Muscle layer of colon (tissue), 2 donors: ENCODE results near the gene MATCAP1.

Experiments used
- H3K27ac ChIP-seq: one replicate; pipeline ENCODE4 v1.7.0; 2013; ENCODE audit warnings: low read depth, mild to moderate bottlenecking, low read length, moderate library complexity
- H3K27me3 ChIP-seq, 2 donors: one replicate each; pipeline ENCODE4 v1.7.0; 2013; ENCODE audit warnings: low read length in 2 of 2, mild to moderate bottlenecking in 2 of 2; ENCODE audit not compliant: insufficient read depth in 2 of 2, control insufficient read depth in 1 of 2
- H3K36me3 ChIP-seq: one replicate; pipeline ENCODE4 v1.7.0; 2013; ENCODE audit warnings: mild to moderate bottlenecking, low read length; ENCODE audit not compliant: insufficient read depth
- H3K4me1 ChIP-seq: one replicate; pipeline ENCODE4 v1.7.0; 2013; ENCODE audit warnings: mild to moderate bottlenecking, low read length; ENCODE audit not compliant: insufficient read depth
- H3K4me3 ChIP-seq, 2 donors: one replicate each; pipeline ENCODE4 v1.7.0; 2013; ENCODE audit warnings: low read length in 2 of 2, low read depth in 1 of 2, mild to moderate bottlenecking in 1 of 2, moderate library complexity in 1 of 2
- H3K9ac ChIP-seq: one replicate; pipeline ENCODE4 v1.7.0; 2013; ENCODE audit warnings: low read length
- H3K9me3 ChIP-seq: one replicate; pipeline ENCODE4 v1.7.0; 2013; ENCODE audit warnings: mild to moderate bottlenecking, low read length
- donor health status: abdominal sarcoma.
- donor health status: Adenocarcinoma of cecum.

The MATCAP1 gene

GRCh38 chr16:67177743-67178699 is 5.7 kb downstream of the MATCAP1 start:
- no peak overlapping the region for H3K9ac ChIP-seq
- H3K4me1 ChIP-seq = peaks cover 34% of the 10 kb centered on the region
- H3K9me3 ChIP-seq = no peaks in the 10 kb centered on the region
- peak overlapping the region; percentile 26 to 28 for H3K4me3 ChIP-seq
- H3K27ac ChIP-seq = no peak overlapping the region
- H3K27me3 ChIP-seq = no peaks in the 10 kb centered on the region
- H3K36me3 ChIP-seq = peaks cover 6% of the 10 kb centered on the region

DNA sequence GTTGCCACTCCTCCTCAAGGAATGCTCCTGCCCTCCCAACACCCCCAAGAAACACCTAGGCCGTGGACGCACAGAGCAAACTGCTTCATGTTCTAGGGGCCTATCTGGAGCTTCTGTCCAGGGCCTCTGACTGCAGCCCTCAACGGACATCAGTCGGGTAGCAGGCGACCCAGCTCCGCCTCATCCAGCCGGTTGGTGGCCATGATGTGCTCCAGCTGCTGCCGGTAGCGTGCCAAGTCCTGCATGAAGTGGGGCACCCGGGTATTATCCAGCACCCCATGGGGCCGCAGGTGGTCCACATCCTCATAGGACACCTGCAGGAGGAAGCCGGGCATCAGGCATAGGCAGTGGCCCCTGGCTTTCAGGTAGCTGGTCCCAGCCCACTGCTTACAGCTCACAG is 7.1 kb downstream of the MATCAP1 start:
- Histone ChIP-seq H3K4me1 (peaks cover 27% of the 10 kb centered on the region), H3K4me3 (no peak overlapping the region), H3K9ac (no peak overlapping the region), H3K9me3 (no peaks in the 10 kb centered on the region), H3K27me3 (no peaks in the 10 kb centered on the region), H3K27ac (no peak overlapping the region), H3K36me3 (peaks cover 6% of the 10 kb centered on the region)

GRCh38 chr16:67174706-67175231 is 9.0 kb downstream of the MATCAP1 start:
- H3K9ac ChIP-seq = no peak overlapping the region
- peak overlapping the region in 1 of 2 donors; percentile 62 for H3K4me3 ChIP-seq
- H3K36me3 ChIP-seq = peaks cover 6% of the 10 kb centered on the region
- peaks cover 39% of the 10 kb centered on the region for H3K4me1 ChIP-seq
- peak overlapping the region; percentile 90 for H3K27ac ChIP-seq
- no peaks in the 10 kb centered on the region for H3K9me3 ChIP-seq
- no peaks in the 10 kb centered on the region for H3K27me3 ChIP-seq

- Histone ChIP-seq H3K9me3 (no peaks in the 10 kb centered on the region), H3K4me1 (peaks cover 46% of the 10 kb centered on the region), H3K27ac (peak overlapping the region; percentile 90), H3K36me3 (peaks cover 6% of the 10 kb centered on the region), H3K4me3 (peak overlapping the region in 1 of 2 donors; percentile 62), H3K27me3 (no peaks in the 10 kb centered on the region), H3K9ac (peak overlapping the region; percentile 4)
Observed at GRCh38 chr16:67173808-67174705, 9.7 kb downstream of the MATCAP1 start.

DNA sequence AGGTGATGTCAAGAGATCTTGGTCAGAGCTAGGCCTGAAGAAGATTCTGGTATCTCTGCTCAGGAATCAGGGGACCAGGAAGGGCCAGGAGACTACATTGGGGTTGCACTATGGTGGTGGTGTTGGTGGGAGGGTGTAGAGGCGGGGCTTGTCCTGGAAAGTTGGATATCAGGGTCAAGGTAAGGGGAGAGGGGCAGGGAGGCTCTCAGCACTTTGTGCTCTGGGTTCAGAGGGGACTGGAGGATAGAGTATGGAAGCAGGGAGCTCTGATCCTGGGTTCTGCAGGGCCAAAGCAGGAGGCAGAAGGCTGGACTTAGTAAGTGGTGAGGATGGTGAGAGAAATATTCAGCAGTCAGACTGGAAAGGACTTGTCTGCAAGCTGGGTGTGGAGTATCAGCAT is 10.4 kb downstream of the MATCAP1 start:
- Histone ChIP-seq H3K4me1 (peaks cover 52% of the 10 kb centered on the region), H3K4me3 (peak overlapping the region in 1 of 2 donors; percentile 62), H3K36me3 (peaks cover 6% of the 10 kb centered on the region), H3K27ac (peak overlapping the region; percentile 90), H3K9me3 (no peaks in the 10 kb centered on the region), H3K27me3 (no peaks in the 10 kb centered on the region), H3K9ac (peak overlapping the region; percentile 4)

- H3K9ac ChIP-seq = peak overlapping the region; percentile 74
- H3K36me3 ChIP-seq = peaks cover 2% of the 10 kb centered on the region
- no peaks in the 10 kb centered on the region for H3K27me3 ChIP-seq
- H3K4me3 ChIP-seq = peak overlapping the region; percentile 20 to 61
- peak overlapping the region; percentile 88 for H3K27ac ChIP-seq
- no peaks in the 10 kb centered on the region for H3K9me3 ChIP-seq
- peaks cover 48% of the 10 kb centered on the region for H3K4me1 ChIP-seq
Observed at GRCh38 chr16:67170949-67171649, 12.7 kb downstream of the MATCAP1 start.

DNA sequence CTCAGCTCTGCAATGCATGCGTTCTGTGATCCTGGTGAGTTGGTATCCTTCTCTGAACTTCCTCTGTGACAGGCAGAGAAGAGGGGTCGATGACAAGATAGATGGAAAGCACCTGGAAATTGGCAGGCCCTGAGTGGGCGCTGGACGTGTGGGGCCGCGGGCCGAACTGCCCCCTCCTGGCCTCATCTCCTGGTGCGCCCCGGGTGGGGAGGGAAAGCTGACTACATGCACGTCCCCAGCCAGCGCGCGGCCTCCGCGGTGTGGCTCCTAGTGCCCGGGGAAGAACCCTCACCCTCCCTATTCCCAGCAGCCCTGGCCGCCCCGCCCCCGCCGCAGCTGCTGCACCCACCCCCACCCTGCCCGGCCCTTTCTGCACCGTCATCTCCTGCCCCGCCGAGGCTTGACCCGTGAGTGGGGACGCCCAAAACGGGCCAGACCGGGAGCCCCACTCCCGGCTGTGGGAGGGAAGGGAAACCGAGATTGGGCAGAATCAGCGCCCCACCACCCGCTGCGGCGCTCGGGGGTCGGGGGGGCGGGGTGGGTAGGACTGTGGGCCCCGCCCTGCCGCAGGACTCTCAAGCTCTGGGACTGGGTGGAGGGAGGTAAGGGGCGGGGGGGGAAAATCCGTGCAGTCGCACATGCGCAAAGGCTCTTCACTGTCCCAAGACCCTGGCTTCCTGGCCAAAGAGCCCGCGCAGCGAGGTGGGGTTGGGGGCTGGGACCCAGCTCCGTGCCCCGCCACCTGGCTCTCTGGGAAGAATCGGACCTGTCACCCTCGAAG is 13.4 kb downstream of the MATCAP1 start, which contains the start of gene NOL3:
NOL3 (plus strand) TSS at position 371 of the 781 bp plus-strand sequence.
- Histone ChIP-seq H3K9ac (peak within 1 kb of the TSS; percentile 74), H3K27ac (peak within 1 kb of the TSS; percentile 88), H3K9me3 (no peaks in the 10 kb centered on the region), H3K36me3 (no peaks in the 10 kb centered on the region), H3K27me3 (peaks cover 0 to 6% of the 10 kb centered on the region in 2 donors), H3K4me1 (peaks cover 46% of the 10 kb centered on the region), H3K4me3 (peak within 1 kb of the TSS; percentile 31 to 62)

DNA sequence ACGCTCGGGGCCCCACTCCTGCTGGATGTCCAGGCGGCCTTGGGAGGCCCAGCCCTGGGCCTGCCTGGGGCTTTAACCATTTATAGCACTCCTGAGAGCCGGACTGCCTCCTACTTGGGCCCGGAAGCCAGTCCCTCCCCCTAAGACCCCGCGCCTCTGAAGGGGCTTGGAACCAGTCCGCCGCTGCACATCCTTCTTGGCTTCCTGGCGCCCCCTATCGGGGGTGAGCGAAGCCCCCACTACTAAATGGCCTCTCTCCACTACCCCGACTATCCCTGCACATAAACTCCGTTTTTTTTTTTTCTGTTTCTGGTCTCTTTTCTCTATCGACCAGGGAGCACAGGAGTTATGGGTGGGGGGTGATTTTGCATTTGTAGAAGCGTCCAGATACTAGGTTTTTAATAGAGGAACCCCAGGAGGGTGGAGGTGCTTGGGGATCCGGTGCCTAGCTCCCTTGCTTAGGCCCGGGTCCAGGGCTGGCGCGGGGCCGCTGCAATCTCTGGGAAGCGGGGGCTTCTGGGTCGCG is 14.1 kb downstream of the MATCAP1 start:
- Histone ChIP-seq H3K36me3 (no peaks in the 10 kb centered on the region), H3K9ac (peak overlapping the region; percentile 41), H3K4me1 (peaks cover 46% of the 10 kb centered on the region), H3K4me3 (peak overlapping the region; percentile 31 to 62), H3K27me3 (peaks cover 0 to 12% of the 10 kb centered on the region in 2 donors), H3K9me3 (no peaks in the 10 kb centered on the region), H3K27ac (peak overlapping the region; percentile 84)

DNA sequence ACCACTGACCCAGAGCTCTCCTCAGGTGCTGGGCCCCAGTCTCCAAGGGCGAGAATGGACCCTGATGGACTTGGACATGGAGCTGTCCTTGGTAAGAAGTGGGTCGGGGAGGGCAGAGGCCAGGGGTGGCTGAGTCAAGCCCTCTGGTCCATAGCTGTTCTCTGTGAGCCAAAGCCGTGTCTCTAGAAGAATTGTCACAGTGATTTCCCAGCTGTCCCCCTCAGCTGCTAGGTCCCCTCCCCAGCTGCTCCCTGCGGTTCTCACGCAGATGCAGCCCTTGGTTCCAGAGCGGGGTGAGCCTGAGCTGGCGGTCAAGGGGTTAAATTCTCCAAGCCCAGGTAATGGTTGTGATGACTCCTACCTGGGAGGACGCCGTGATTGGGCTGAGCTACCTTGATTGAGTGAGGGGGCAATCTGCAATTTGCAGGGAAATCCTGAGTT is 14.7 kb downstream of the MATCAP1 start:
- no peak overlapping the region for H3K9ac ChIP-seq
- H3K9me3 ChIP-seq = no peaks in the 10 kb centered on the region
- H3K27ac ChIP-seq = peak overlapping the region; percentile 84
- H3K36me3 ChIP-seq = no peaks in the 10 kb centered on the region
- peaks cover 0 to 19% of the 10 kb centered on the region in 2 donors for H3K27me3 ChIP-seq
- peaks cover 46% of the 10 kb centered on the region for H3K4me1 ChIP-seq
- H3K4me3 ChIP-seq = no peak overlapping the region

DNA sequence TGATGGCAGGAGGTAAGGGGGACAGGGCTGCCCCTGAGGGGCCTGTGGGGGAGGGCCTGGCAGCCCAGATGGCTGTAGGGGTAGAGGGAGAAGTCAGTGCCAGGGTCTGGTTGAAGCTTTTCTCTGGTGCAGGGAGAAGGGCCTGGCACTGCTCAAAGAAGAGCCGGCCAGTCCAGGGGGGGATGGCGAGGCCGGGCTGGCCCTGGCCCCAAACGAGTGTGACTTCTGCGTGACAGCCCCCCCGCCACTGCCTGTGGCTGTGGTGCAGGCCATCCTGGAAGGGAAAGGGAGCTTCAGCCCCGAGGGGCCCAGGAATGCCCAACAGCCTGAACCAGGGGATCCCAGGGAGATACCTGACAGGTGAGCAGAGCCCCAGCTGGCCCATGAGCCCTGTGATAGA is 16.2 kb downstream of the MATCAP1 start:
- H3K4me1 ChIP-seq = peaks cover 50% of the 10 kb centered on the region
- H3K36me3 ChIP-seq = no peaks in the 10 kb centered on the region
- peaks cover 7 to 34% of the 10 kb centered on the region in 2 donors for H3K27me3 ChIP-seq
- H3K9me3 ChIP-seq = no peaks in the 10 kb centered on the region
- no peak overlapping the region for H3K4me3 ChIP-seq
- H3K27ac ChIP-seq = no peak overlapping the region
- no peak overlapping the region for H3K9ac ChIP-seq
